OCI-LY7 (cell line): ENCODE data around the gene CLEC4F.

Source experiments
- CTCF ChIP-seq: fragments of 200-600 bp; sonication (generic); conservative IDR thresholded peaks from 2 replicates; pipeline ENCODE4 v1.5.1; 2014; ENCODE audit warnings: mild to moderate bottlenecking, antibody characterized with exemption, low read length, moderate library complexity, mixed read lengths
- EZH2phosphoT487 ChIP-seq: fragments of 200-600 bp; sonication (generic); IDR thresholded peaks from 2 replicates; pipeline ENCODE4 v1.6.1; 2018; ENCODE audit warnings: low read depth, borderline replicate concordance, mild to moderate bottlenecking, mixed run types, antibody characterized with exemption, low read length, moderate library complexity, mixed read lengths

- no peak for TF ChIP-seq CTCF
- TF ChIP-seq EZH2phosphoT487 = no peak
Measured at GRCh38 chr2:70775141-70775540, 45.3 kb downstream of the CLEC4F start.
